ENCODE results near the gene UNC5B.

- TF ChIP-seq CTCF (IDR thresholded peaks at IDR 0.05): no peak
- TF ChIP-seq POLR2A (IDR thresholded peaks at IDR 0.05): no peak
Observed at GRCh38 chr10:71230656-71231025, 18.3 kb downstream of the UNC5B start.
